Measurements from ENCODE around the gene EMP1. TPM values are rescaled to one million over a fixed set of nuclear protein-coding genes. Genes with fewer than 3 reads are reported as not detected.

EMP1 gene
- total and polyA plus RNA-seq, 2 of the 13 experiments (the other 11 are each of a cell fraction or from before 2014, with no cell fraction given): 0.13 to 0.61 TPM

GRCh38 chr12:13161172-13161571 is 35.4 kb upstream of the EMP1 start (continued):
- TF ChIP-seq EED (CRISPR knock-in tag; IDR thresholded peaks at IDR 0.05): no peak

- Histone ChIP-seq H3K9ac (ENCODE audit: insufficient read depth, low read depth, low read length) (no peak overlapping the region), H3K27me3 (ENCODE audit: control insufficient read depth in 1 of 2, insufficient read depth in 2 of 2, low read length in 2 of 2) (peaks cover 4 to 28% of the 10 kb centered on the region in 2 experiments; a peak in 4 of 5 replicates), H3K79me2 (ENCODE audit: insufficient read depth, low read length) (no peaks in the 10 kb centered on the region), H3K36me3 (replicated peaks in 1 of 2; ENCODE audit: control insufficient read depth in 1 of 2, insufficient read depth in 2 of 2, low read length in 2 of 2) (no peaks in the 10 kb centered on the region), H2AFZ (ENCODE audit: low read length) (no peak overlapping the region), H3K4me3 (replicated peaks in 1 of 3; ENCODE audit: insufficient read depth in 1 of 3, low read depth in 2 of 3, low read length in 3 of 3) (no peak overlapping the region), H3K9me3 (ENCODE audit: low read length) (no peaks in the 10 kb centered on the region), H3K4me1 (ENCODE audit: insufficient read depth, low read length) (no peaks in the 10 kb centered on the region), H4K20me1 (ENCODE audit: insufficient read depth, low read length) (no peaks in the 10 kb centered on the region), H3K27ac (ENCODE audit: extremely low read length, insufficient read depth, low read length) (no peak overlapping the region), H3K4me2 (ENCODE audit: low read depth, low read length) (no peak overlapping the region)
- in situ Hi-C loops (cut with HindIII; ENCODE audit: extremely low pct_ligation_motif_present, low pct_unique_long_range_greater_than_20kb) (no loop called here), intact Hi-C loops (cut with micrococcal nuclease; ENCODE audit: unreplicated experiment) (no loop called here)
- under 1% methylated on average over 4 of the region's 4 CpGs for WGBS (ENCODE audit: low lambda C conversion rate)
- no peak for FAIRE-seq
- no TSS peak for BruUV-seq (replicated peaks)
- CTCF ChIA-PET (ENCODE audit: low intra/inter-chr PET ratio, low total read pairs): no interaction called here
- POLR2A ChIA-PET: no interaction called here
- ATAC-seq: no peak
- DNase-seq (ENCODE audit: low spot score): no peak
- TF ChIP-seq ZNF564 (CRISPR knock-in tag; IDR thresholded peaks at IDR 0.05): no peak
- no peak for TF ChIP-seq GZF1 (CRISPR knock-in tag; IDR thresholded peaks at IDR 0.05)
- TF ChIP-seq KLF6 (CRISPR knock-in tag; IDR thresholded peaks at IDR 0.05): no peak
- TF ChIP-seq MED13 (CRISPR knock-in tag; IDR thresholded peaks at IDR 0.05): no peak
- no peak for TF ChIP-seq TFDP1 (CRISPR knock-in tag; IDR thresholded peaks at IDR 0.05; ENCODE audit: borderline replicate concordance)
- TF ChIP-seq MTF1 (CRISPR knock-in tag; IDR thresholded peaks at IDR 0.05): no peak
- TF ChIP-seq ZBED4 (CRISPR knock-in tag; IDR thresholded peaks at IDR 0.05; ENCODE audit: borderline replicate concordance): no peak
- TF ChIP-seq, protein P1, sequence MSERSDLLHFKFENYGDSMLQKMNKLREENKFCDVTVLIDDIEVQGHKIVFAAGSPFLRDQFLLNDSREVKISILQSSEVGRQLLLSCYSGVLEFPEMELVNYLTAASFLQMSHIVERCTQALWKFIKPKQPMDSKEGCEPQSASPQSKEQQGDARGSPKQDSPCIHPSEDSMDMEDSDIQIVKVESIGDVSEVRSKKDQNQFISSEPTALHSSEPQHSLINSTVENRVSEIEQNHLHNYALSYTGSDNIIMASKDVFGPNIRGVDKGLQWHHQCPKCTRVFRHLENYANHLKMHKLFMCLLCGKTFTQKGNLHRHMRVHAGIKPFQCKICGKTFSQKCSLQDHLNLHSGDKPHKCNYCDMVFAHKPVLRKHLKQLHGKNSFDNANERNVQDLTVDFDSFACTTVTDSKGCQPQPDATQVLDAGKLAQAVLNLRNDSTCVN (CRISPR knock-in tag; IDR thresholded peaks at IDR 0.05; ENCODE audit: borderline replicate concordance): no peak
- no peak for TF ChIP-seq ZSCAN30 (CRISPR knock-in tag; IDR thresholded peaks at IDR 0.05)
- no peak for TF ChIP-seq CC2D1A (CRISPR knock-in tag; IDR thresholded peaks at IDR 0.05)
- no peak for TF ChIP-seq ZBTB7B (CRISPR knock-in tag; IDR thresholded peaks at IDR 0.05)
- no peak for TF ChIP-seq MEIS1 (CRISPR knock-in tag; IDR thresholded peaks at IDR 0.05; ENCODE audit: borderline replicate concordance)
- TF ChIP-seq, protein P2, sequence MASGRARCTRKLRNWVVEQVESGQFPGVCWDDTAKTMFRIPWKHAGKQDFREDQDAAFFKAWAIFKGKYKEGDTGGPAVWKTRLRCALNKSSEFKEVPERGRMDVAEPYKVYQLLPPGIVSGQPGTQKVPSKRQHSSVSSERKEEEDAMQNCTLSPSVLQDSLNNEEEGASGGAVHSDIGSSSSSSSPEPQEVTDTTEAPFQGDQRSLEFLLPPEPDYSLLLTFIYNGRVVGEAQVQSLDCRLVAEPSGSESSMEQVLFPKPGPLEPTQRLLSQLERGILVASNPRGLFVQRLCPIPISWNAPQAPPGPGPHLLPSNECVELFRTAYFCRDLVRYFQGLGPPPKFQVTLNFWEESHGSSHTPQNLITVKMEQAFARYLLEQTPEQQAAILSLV (CRISPR knock-in tag; IDR thresholded peaks at IDR 0.05; ENCODE audit: borderline replicate concordance): no peak
- TF ChIP-seq ATF3 (CRISPR knock-in tag; IDR thresholded peaks at IDR 0.05): no peak
- no peak for TF ChIP-seq ZNF263 (CRISPR knock-in tag; IDR thresholded peaks at IDR 0.05)
- TF ChIP-seq ZNF652 (CRISPR knock-in tag; IDR thresholded peaks at IDR 0.05; ENCODE audit: borderline replicate concordance, low read depth): no peak
- no peak for TF ChIP-seq TGIF2 (CRISPR knock-in tag; IDR thresholded peaks at IDR 0.05)
These were observed 33.6 kb upstream of the EMP1 start for GRCh38 chr12:13162904-13163303.

Data from HepG2 (cell line).